Naive B cell (primary cell): ENCODE measurements around the gene MACROD1. TPM values are rescaled to one million over a fixed set of nuclear protein-coding genes. Genes with fewer than 3 reads are reported as not detected.

Experiments used
- ATAC-seq, 2 donors: fragments of 150-1000 bp; cut with Tn5 transposase; 2 replicates each; pipeline ENCODE4 v1.10.0; 2021; ENCODE audit warnings: low read depth in 2 of 2, mild to moderate bottlenecking in 2 of 2, moderate library complexity in 2 of 2
- DNase-seq: peaks from one replicate; pipeline ENCODE4 v3.0.0; 2022
- H3K27ac Mint-ChIP-seq, 6 donors: one replicate each; pipeline ENCODE4 v1.8.0; 2020 to 2022; ENCODE audit warnings: mild to moderate bottlenecking in 6 of 6, mixed read lengths in 6 of 6, moderate library complexity in 5 of 6, inconsistent platforms in 2 of 6
- H3K27me3 Mint-ChIP-seq, 3 donors: one replicate each; pipeline ENCODE4 v1.8.0; 2021 to 2022; ENCODE audit warnings: mixed read lengths in 3 of 3, mild to moderate bottlenecking in 1 of 3
- H3K36me3 Mint-ChIP-seq, 2 donors: one replicate each; pipeline ENCODE4 v1.8.0; 2020 to 2022; ENCODE audit warnings: mixed read lengths in 2 of 2, inconsistent platforms in 1 of 2, mild to moderate bottlenecking in 1 of 2
- H3K4me1 Mint-ChIP-seq, 3 donors: one replicate each; pipeline ENCODE4 v1.8.0; 2020 to 2022; ENCODE audit warnings: mixed read lengths in 3 of 3, inconsistent platforms in 1 of 3, mild to moderate bottlenecking in 1 of 3, moderate library complexity in 1 of 3
- H3K4me3 Mint-ChIP-seq, 8 donors: one replicate each; pipeline ENCODE4 v1.8.0; 2020 to 2022; ENCODE audit warnings: mild to moderate bottlenecking in 8 of 8, mixed read lengths in 8 of 8, moderate library complexity in 8 of 8, inconsistent platforms in 2 of 8
- H3K9me3 Mint-ChIP-seq, 7 donors: one replicate each; pipeline ENCODE4 v1.8.0; 2020 to 2022; ENCODE audit warnings: mixed read lengths in 7 of 7, mild to moderate bottlenecking in 5 of 7, inconsistent platforms in 2 of 7, moderate library complexity in 1 of 7
- polyA plus RNA-seq, 6 donors: library from polyadenylated mRNA; unstranded; fragments of 300-500 nt; fragmentation: Illumina TruSeq; gene quantifications; one replicate each; pipeline ENCODE4 v1.2.3, GENCODE V29; 2021; ENCODE audit warnings: low read depth in 6 of 6

Gene MACROD1
- polyA plus RNA-seq, 6 donors from 2014 or later, result 1.5 to 7.0 (median 3.2) TPM

DNA sequence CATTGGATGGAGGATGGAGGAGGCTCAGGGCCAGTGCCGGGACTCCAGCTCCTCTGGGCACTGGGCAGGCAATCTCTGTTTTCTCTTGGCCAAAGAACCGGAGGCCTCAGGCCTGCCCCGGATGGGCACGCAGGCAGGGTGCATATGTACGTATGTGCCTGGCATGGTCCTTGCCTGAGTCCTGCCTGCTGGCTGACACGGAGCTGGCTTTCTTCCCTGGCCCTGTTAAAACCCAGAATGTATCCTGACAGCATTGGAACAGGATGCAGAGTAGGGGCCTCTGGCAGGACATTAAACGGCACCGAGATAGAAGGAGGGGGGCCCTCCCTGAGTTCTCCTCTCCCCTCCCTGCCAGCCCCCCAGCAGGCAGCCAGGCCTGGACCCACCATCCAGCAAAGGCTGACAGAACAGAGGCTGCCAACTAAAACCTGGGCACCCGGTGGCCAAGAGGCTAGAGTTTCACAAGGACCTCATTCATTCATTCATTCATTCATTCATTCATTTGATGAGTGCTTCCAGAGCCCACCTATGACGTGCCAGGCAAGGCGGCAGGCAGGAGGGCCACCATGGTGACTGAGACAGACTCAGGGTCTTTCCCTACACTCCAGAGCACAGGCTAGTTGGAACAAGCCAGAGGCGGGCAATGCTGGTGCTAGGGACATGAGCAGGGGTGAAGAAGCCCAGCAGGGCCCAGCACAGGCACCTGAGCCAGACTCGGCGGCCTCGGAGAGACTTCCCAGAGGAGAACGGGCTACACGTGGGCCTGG, 101.4 kb downstream of the MACROD1 start:
- H3K4me1 Mint-ChIP-seq, result peaks cover 13 to 20% (median 14%) of the 10 kb centered on the region in 3 donors
- ATAC-seq, result no peak
- no peak overlapping the region for H3K27ac Mint-ChIP-seq
- no peak for DNase-seq
- H3K9me3 Mint-ChIP-seq, result no peaks in the 10 kb centered on the region
- peaks cover 5 to 44% (median 42%) of the 10 kb centered on the region in 3 donors for H3K27me3 Mint-ChIP-seq
- H3K36me3 Mint-ChIP-seq, result no peaks in the 10 kb centered on the region
- H3K4me3 Mint-ChIP-seq, result no peak overlapping the region

- Mint-ChIP-seq H3K27ac (peak overlapping the region in 1 of 6 donors; percentile 49), H3K27me3 (peaks cover 5 to 48% (median 42%) of the 10 kb centered on the region in 3 donors), H3K4me3 (no peak overlapping the region), H3K4me1 (peaks cover 13 to 20% (median 14%) of the 10 kb centered on the region in 3 donors), H3K9me3 (no peaks in the 10 kb centered on the region), H3K36me3 (no peaks in the 10 kb centered on the region)
- no peak for ATAC-seq
- DNase-seq, result no peak
Measured at GRCh38 chr11:64063777-64064176, 102.1 kb downstream of the MACROD1 start.

- DNase-seq (no peak), ATAC-seq (no peak)
- Mint-ChIP-seq H3K27me3 (peaks cover 5 to 50% (median 42%) of the 10 kb centered on the region in 3 donors), H3K36me3 (no peaks in the 10 kb centered on the region), H3K4me1 (peaks cover 13 to 20% (median 14%) of the 10 kb centered on the region in 3 donors), H3K9me3 (no peaks in the 10 kb centered on the region), H3K4me3 (peak overlapping the region in 6 of 8 donors; percentile 20 to 79 (median 63)), H3K27ac (no peak overlapping the region)
Measured at GRCh38 chr11:64062185-64063039, 103.5 kb downstream of the MACROD1 start.

GRCh38 chr11:64060861-64061444, 105.0 kb downstream of the MACROD1 start:
- Mint-ChIP-seq H3K36me3 (no peaks in the 10 kb centered on the region), H3K27ac (no peak overlapping the region), H3K4me1 (peaks cover 13 to 20% (median 14%) of the 10 kb centered on the region in 3 donors), H3K9me3 (no peaks in the 10 kb centered on the region), H3K27me3 (peaks cover 5 to 44% (median 42%) of the 10 kb centered on the region in 3 donors), H3K4me3 (peak overlapping the region; percentile 76 to 90 (median 85))
- ATAC-seq (peak; percentile 83 to 89), DNase-seq (peak; percentile 59)

DNA sequence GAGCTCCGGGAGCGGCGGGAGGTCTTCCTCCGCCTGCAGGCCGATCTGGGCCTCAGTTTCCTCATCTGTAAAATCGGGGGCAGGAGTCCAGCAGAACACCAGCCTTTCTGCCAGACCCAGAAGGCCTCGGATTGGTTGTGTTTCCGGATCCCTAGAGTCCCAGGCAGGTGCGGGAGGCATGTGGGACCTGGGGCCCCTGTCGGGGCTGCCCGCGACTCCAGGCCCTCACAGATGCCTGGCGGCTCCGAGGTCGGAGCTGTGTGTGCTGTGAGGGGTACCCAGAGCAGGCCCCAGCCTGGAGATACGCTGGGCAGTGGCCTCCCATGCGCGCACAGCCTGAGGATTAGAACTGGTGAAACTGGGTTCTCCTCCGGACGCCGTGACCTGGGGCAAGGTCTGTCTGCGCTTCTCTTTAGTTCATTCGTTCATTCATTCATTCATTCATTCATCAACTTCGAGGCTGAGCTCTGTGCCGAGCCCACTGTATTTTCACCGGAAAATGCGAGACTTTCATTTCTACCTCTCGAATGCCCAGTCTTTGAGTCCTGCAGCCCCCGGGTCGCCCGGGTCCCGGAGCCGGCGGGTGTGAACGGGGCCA, 105.6 kb downstream of the MACROD1 start:
- H3K4me3 Mint-ChIP-seq, result peak overlapping the region in 7 of 8 donors; percentile 69 to 90 (median 78)
- no peaks in the 10 kb centered on the region for H3K36me3 Mint-ChIP-seq
- H3K4me1 Mint-ChIP-seq, result peaks cover 13 to 20% (median 14%) of the 10 kb centered on the region in 3 donors
- ATAC-seq (peak in 1 of 2 donors; percentile 26), DNase-seq (no peak)
- peaks cover 5 to 44% (median 42%) of the 10 kb centered on the region in 3 donors for H3K27me3 Mint-ChIP-seq
- no peak overlapping the region for H3K27ac Mint-ChIP-seq
- no peaks in the 10 kb centered on the region for H3K9me3 Mint-ChIP-seq

DNA sequence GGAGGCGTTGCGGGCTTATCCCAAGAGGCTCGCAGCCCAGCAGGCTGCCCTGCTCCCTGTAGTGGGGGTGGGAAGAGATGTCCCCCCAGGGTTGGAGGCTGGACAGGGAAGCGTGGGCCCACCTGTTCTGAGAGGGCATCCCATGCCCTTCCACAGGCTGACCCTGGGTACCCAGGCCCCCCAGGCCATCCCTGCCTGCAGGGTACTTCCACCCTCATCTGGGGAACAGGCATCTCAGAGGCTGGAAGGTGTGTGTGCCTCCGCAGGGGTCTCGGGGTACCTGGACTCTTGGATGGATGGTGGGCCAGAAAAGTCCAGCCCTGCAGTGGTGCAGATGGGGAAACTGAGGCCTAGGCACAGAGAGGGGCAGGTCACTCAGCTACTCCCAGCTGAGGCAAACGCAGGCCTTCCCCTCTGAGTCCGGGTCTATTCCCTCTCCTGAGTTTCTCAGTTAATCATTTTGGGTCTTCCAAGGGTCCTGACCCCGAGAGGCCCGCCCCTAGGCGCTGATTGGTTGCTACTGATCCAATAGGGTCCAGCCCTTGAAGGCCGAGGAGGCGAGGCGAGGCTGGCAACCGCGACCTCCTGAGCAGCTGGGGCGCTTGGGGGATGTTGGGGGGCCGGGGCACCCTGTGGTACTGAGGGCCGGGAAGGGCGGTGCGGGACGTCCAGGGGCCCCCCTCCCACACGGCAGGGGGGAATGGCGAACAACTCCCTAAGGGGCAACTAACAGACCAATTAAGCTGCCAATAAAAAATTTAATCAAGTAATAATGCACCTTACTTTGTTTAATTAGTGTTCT, 106.4 kb downstream of the MACROD1 start:
- no peaks in the 10 kb centered on the region for H3K36me3 Mint-ChIP-seq
- H3K9me3 Mint-ChIP-seq, result no peaks in the 10 kb centered on the region
- ATAC-seq, result no peak
- peak overlapping the region in 1 of 6 donors; percentile 95 for H3K27ac Mint-ChIP-seq
- peaks cover 5 to 38% (median 36%) of the 10 kb centered on the region in 3 donors for H3K27me3 Mint-ChIP-seq
- peak overlapping the region in 4 of 8 donors; percentile 52 to 78 (median 71) for H3K4me3 Mint-ChIP-seq
- DNase-seq, result no peak
- H3K4me1 Mint-ChIP-seq, result peaks cover 10 to 20% (median 13%) of the 10 kb centered on the region in 3 donors

DNA sequence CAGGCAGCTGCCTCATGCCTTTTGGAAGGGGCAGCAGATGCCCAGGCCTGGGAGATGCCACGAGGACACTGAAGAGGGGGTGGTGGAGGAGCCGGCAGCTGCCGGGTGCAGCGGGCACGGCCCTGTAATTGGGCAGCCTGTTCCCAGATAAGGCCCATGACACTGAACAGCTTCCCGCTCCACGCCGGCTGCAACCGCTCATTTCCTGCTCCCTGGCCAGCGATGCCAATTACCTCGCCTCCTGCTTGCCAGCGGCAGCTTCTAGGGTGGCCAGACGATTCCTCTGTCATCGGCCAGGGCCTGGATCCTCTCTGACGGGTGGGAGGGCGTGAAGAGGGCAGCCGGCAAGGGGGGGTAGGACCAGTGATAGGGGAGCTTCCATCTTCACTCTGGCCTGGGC, 107.4 kb downstream of the MACROD1 start:
- DNase-seq, result no peak
- Mint-ChIP-seq H3K4me3 (peak overlapping the region in 1 of 8 donors; percentile 9), H3K9me3 (no peaks in the 10 kb centered on the region), H3K4me1 (peaks cover 10 to 20% (median 13%) of the 10 kb centered on the region in 3 donors), H3K27ac (peak overlapping the region in 1 of 6 donors; percentile 49), H3K27me3 (peaks cover 5 to 38% (median 26%) of the 10 kb centered on the region in 3 donors), H3K36me3 (no peaks in the 10 kb centered on the region)
- ATAC-seq, result no peak

DNA sequence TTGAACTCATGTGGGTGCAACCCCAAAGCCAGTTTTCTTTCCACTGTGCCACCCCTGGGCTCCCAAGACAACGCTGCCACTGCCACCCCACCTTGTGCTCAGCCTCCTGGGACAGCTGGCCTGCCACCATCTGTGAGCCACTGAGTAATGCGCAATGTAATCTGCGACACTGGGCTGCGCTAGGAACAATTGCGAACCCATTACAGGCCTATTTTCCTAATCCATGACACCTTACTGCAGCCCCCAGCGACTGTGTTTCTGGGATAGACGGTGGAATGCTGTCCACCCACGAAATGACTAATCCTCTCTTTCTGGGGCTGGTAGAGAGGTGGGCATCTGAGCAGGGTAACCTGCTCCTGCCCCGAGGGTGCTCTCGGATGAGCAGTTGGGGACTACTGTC, 108.0 kb downstream of the MACROD1 start:
- H3K4me1 Mint-ChIP-seq, result peaks cover 10 to 20% (median 13%) of the 10 kb centered on the region in 3 donors
- ATAC-seq, result no peak
- peak overlapping the region in 1 of 6 donors; percentile 49 for H3K27ac Mint-ChIP-seq
- DNase-seq, result no peak
- H3K9me3 Mint-ChIP-seq, result no peaks in the 10 kb centered on the region
- peaks cover 5 to 32% (median 20%) of the 10 kb centered on the region in 3 donors for H3K27me3 Mint-ChIP-seq
- no peak overlapping the region for H3K4me3 Mint-ChIP-seq
- no peaks in the 10 kb centered on the region for H3K36me3 Mint-ChIP-seq

GRCh38 chr11:64056861-64057260, 109.1 kb downstream of the MACROD1 start:
- Mint-ChIP-seq H3K4me3 (peak overlapping the region in 1 of 8 donors; percentile 62), H3K27ac (no peak overlapping the region), H3K27me3 (peaks cover 5 to 23% (median 10%) of the 10 kb centered on the region in 3 donors), H3K4me1 (peaks cover 8 to 16% (median 9%) of the 10 kb centered on the region in 3 donors), H3K9me3 (no peaks in the 10 kb centered on the region), H3K36me3 (no peaks in the 10 kb centered on the region)
- ATAC-seq (no peak), DNase-seq (no peak)

DNA sequence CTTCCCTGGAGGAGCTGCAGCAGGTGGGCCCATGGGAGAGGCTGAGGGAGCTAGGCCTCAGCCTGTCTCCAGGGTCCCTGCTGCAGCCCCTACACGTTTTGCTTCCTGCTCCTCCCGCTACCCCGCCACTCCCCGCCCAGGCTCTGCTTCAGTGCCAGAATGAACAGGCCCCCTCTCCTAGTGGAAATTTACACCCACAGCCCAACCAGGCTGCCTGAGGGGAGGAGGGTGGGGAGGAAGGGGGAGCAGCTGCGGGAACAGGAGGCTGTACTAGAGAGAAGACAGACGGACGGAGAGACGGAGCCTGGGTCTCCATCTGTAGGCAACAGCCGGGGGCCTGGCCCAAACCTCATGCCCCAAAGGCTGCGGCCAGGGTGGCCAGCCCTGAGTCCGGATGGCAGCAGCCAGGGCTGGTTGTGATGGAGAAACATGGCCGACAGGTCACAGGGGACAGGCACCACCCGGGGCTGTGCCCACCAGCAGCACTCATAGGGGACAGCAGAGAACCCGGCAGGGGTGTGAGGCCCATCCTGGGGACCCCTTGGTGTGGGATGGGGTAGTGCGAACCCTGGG, 109.6 kb downstream of the MACROD1 start:
- Mint-ChIP-seq H3K36me3 (no peaks in the 10 kb centered on the region), H3K4me1 (peaks cover 5 to 11% (median 5%) of the 10 kb centered on the region in 3 donors), H3K9me3 (no peaks in the 10 kb centered on the region), H3K4me3 (no peak overlapping the region), H3K27me3 (peaks cover 4 to 18% (median 5%) of the 10 kb centered on the region in 3 donors), H3K27ac (peak overlapping the region in 1 of 6 donors; percentile 38)
- ATAC-seq, result no peak
- DNase-seq, result no peak

DNA sequence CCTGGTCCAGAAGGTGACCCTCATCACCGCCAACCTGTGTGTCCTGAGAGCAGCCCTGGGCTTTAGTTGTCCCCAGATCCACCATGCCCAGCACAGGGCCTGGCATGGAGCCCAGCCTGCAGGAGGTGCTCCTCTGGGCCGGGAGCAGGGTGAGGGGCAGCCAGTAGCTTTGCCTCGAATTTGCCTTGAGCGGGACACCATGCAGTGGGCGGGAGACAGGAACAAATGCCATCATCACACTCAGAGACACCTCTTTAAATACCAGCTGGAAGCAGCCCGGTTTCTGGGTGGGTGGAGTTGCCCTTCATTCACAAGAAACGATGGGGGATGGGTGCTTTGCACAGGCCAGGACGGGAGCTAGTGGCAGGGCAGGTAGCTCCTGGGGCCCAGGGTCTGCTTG, 110.8 kb downstream of the MACROD1 start:
- ATAC-seq, result no peak
- Mint-ChIP-seq H3K36me3 (no peaks in the 10 kb centered on the region), H3K9me3 (no peaks in the 10 kb centered on the region), H3K27ac (peak overlapping the region in 2 of 6 donors; percentile 23 to 84), H3K27me3 (peaks cover 0 to 6% (median 0%) of the 10 kb centered on the region in 3 donors), H3K4me1 (no peaks in the 10 kb centered on the region), H3K4me3 (no peak overlapping the region)
- no peak for DNase-seq

- Mint-ChIP-seq H3K27ac (peak overlapping the region in 1 of 6 donors; percentile 12), H3K9me3 (no peaks in the 10 kb centered on the region), H3K4me3 (no peak overlapping the region), H3K27me3 (peaks cover 0 to 1% (median 0%) of the 10 kb centered on the region in 3 donors), H3K4me1 (no peaks in the 10 kb centered on the region), H3K36me3 (no peaks in the 10 kb centered on the region)
- ATAC-seq (no peak), DNase-seq (no peak)
Measured at GRCh38 chr11:64053699-64054098, 112.2 kb downstream of the MACROD1 start.
